Measurements from ENCODE around the gene RMND5B. TPM values are rescaled to one million over a fixed set of nuclear protein-coding genes. Genes with fewer than 3 reads are reported as not detected.
A peak's percentile ranks its signal among the peaks of the same experiment; 100 is the strongest.

RMND5B gene
- total and polyA plus RNA-seq, 2 of the 13 experiments (the other 11 are each of a cell fraction or from before 2014, with no cell fraction given) = 18.6 to 20.4 TPM

DNA sequence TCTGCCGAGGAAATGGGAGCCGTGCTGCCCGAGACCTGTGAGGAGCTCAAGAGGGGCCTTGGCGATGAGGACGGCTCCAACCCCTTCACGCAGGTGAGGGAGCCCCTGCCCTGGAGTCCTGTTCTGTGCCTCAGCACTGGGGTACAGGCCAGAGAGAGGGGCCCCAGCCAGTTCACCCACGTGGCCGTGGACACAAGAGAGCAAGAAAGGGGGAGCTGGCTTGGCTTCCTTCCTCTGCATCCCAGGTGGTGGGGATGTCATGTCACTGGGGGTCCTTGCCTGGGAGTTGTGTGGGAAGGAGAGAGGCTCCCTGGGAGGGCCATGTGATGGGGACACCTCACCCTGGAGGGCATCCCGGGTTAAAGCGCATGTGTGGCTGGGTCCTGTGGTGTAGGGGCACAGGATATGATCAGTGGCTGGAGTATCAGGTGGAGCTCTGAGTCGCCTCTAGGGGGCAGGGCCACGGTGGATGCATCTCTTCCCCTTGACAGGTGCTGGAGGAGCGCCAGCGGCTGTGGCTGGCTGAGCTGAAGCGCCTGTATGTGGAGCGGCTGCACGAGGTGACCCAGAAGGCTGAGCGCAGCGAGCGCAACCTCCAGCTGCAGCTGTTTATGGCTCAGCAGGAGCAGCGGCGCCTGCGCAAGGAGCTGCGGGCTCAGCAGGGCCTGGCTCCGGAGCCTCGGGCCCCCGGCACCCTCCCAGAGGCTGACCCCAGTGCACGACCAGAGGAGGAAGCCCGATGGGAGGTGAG, 10.0 kb upstream of the RMND5B start (continued):
- TF ChIP-seq, protein P1, sequence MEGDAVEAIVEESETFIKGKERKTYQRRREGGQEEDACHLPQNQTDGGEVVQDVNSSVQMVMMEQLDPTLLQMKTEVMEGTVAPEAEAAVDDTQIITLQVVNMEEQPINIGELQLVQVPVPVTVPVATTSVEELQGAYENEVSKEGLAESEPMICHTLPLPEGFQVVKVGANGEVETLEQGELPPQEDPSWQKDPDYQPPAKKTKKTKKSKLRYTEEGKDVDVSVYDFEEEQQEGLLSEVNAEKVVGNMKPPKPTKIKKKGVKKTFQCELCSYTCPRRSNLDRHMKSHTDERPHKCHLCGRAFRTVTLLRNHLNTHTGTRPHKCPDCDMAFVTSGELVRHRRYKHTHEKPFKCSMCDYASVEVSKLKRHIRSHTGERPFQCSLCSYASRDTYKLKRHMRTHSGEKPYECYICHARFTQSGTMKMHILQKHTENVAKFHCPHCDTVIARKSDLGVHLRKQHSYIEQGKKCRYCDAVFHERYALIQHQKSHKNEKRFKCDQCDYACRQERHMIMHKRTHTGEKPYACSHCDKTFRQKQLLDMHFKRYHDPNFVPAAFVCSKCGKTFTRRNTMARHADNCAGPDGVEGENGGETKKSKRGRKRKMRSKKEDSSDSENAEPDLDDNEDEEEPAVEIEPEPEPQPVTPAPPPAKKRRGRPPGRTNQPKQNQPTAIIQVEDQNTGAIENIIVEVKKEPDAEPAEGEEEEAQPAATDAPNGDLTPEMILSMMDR (CRISPR knock-in tag; IDR thresholded peaks at IDR 0.05) = peak; percentile 84
- peak; percentile 81 for TF ChIP-seq IKZF4 (CRISPR knock-in tag; IDR thresholded peaks at IDR 0.05; ENCODE audit: borderline replicate concordance, low read depth, not compliant biosample characterization)
- TF ChIP-seq ZFY (CRISPR knock-in tag; IDR thresholded peaks at IDR 0.05) = peak; percentile 15; the same call in 1 of the 2 replicates
- TF ChIP-seq ZNF605 (CRISPR knock-in tag; IDR thresholded peaks at IDR 0.05) = peak; percentile 68; the same call in 1 of the 2 replicates
- TF ChIP-seq ZNF407 (CRISPR knock-in tag; IDR thresholded peaks at IDR 0.05; ENCODE audit: not compliant biosample characterization) = no peak
- no peak for TF ChIP-seq EHMT2 (IDR thresholded peaks at IDR 0.05; ENCODE audit: borderline replicate concordance, low read depth, low read length)
- TF ChIP-seq, protein P2, sequence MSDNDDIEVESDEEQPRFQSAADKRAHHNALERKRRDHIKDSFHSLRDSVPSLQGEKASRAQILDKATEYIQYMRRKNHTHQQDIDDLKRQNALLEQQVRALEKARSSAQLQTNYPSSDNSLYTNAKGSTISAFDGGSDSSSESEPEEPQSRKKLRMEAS (IDR thresholded peaks at IDR 0.05) = peak; percentile 81; the same call in 1 of the 2 replicates
- 0 out of 2 replicates have a peak, but pooled peaks have one; percentile 52 for TF ChIP-seq ZNF607 (CRISPR knock-in tag; IDR thresholded peaks at IDR 0.05; ENCODE audit: borderline replicate concordance)
- no peak for TF ChIP-seq ZNF503 (CRISPR knock-in tag; IDR thresholded peaks at IDR 0.05)
- 0 out of 2 replicates have a peak, but pooled peaks have one; percentile 15 for TF ChIP-seq NCOA2 (CRISPR knock-in tag; IDR thresholded peaks at IDR 0.05)
- TF ChIP-seq CC2D1A (CRISPR knock-in tag; IDR thresholded peaks at IDR 0.05) = no peak
- TF ChIP-seq ZGPAT (CRISPR knock-in tag; IDR thresholded peaks at IDR 0.05) = 0 out of 2 replicates have a peak, but pooled peaks have one; percentile 38
- TF ChIP-seq MEIS2 (CRISPR knock-in tag; IDR thresholded peaks at IDR 0.05) = peak; percentile 97
- TF ChIP-seq IKZF1 (IDR thresholded peaks at IDR 0.05) = no peak
- no peak for TF ChIP-seq ZFP36L1 (CRISPR knock-in tag; IDR thresholded peaks at IDR 0.05)

Data from HepG2 (cell line).